GM12878 (cell line): ENCODE results near the gene DAPK2. TPM values are rescaled to one million over a fixed set of nuclear protein-coding genes. Genes with fewer than 3 reads are reported as not detected.
"Not testable (repeated sequence)": the region's sequence is repeated elsewhere in the genome, so short reads cannot be mapped to it uniquely, and the experiment has no call there.

Source experiments
- ATAC-seq: fragments of 200-7000 bp; cut with Tn5 transposase; 3 replicates; pipeline ENCODE4 v1.9.1; 2020; ENCODE audit warnings: mild to moderate bottlenecking, moderate library complexity
- BruUV-seq: library from RNA; stranded (reverse); fragments of 400-500 nt; replicated peaks from 2 replicates; lab custom pipeline; 2021; lab: Mats Ljungman, UMichigan
- CTCF ChIA-PET: fragments of 300-600 bp; sonication (Branson Sonifier 250); formaldehyde crosslinking; extraction: SDS; loops from one replicate; lab custom pipeline; 2021; ENCODE audit warnings: inconsistent platforms; lab: Yijun Ruan, JAX
- POLR2A ChIA-PET: fragments of 350-600 bp; formaldehyde crosslinking; extraction: SDS; loops from one replicate; lab custom pipeline; 2021; ENCODE audit warnings: inconsistent platforms; lab: Charles Lee
- RAD21 ChIA-PET: fragments of 300-600 bp; sonication (Branson Sonifier 250); formaldehyde crosslinking; loops from one replicate; lab custom pipeline; 2023; ENCODE audit warnings: antibody characterized with exemption; ENCODE audit not compliant: unreplicated experiment; lab: Charles Lee
- SMC1A ChIA-PET: fragments of 300-600 bp; sonication (Branson Sonifier 250); formaldehyde crosslinking; loops from one replicate; lab custom pipeline; 2023; ENCODE audit not compliant: unreplicated experiment, uncharacterized antibody; lab: Charles Lee
- DNase-seq: peaks from one replicate; pipeline ENCODE4 v3.0.0-alpha.2; 2011; ENCODE audit warnings: low read depth, low spot score
- FAIRE-seq: peaks from 3 replicates; lab custom pipeline; 2011; peaks lifted over from hg19 to GRCh38; lab: Jason Lieb, UNC
- H2AFZ ChIP-seq: 2 replicates; pipeline ENCODE4 v1.6.0; 2011; ENCODE audit warnings: low read depth, low read length, control low read depth; ENCODE audit not compliant: control insufficient read depth
- H3K27ac ChIP-seq: 2 replicates; pipeline ENCODE4 v1.5.1; 2011; ENCODE audit warnings: control low read depth; ENCODE audit not compliant: control insufficient read depth, insufficient read depth
- H3K27me3 ChIP-seq, 2 experiments: replicated peaks in 1 of 2; 2 replicates each; pipeline versions ENCODE4 v1.6.0 to v1.6.1; 2011; ENCODE audit warnings: low read length in 1 of 2; ENCODE audit not compliant: control insufficient read depth in 2 of 2, insufficient read depth in 2 of 2
- H3K36me3 ChIP-seq, 2 experiments: 2 replicates each; pipeline ENCODE4 v1.5.1; 2011; ENCODE audit warnings: low read length in 1 of 2; ENCODE audit not compliant: control insufficient read depth in 2 of 2, insufficient read depth in 2 of 2
- H3K4me1 ChIP-seq: 2 replicates; pipeline ENCODE4 v1.6.1; 2011; ENCODE audit warnings: mild to moderate bottlenecking, low read length, moderate library complexity, mixed read lengths; ENCODE audit not compliant: control insufficient read depth, insufficient read depth
- H3K4me2 ChIP-seq: 2 replicates; pipeline ENCODE4 v1.6.0; 2011; ENCODE audit warnings: control low read depth; ENCODE audit not compliant: control insufficient read depth, insufficient read depth
- H3K4me3 ChIP-seq: fragments of 200-600 bp; sonication (generic); 2 replicates; pipeline ENCODE4 v1.5.1; 2016
- H3K79me2 ChIP-seq: 2 replicates; pipeline ENCODE4 v1.6.0; 2011; ENCODE audit warnings: low read length; ENCODE audit not compliant: control insufficient read depth, insufficient read depth
- H3K9ac ChIP-seq: 2 replicates; pipeline ENCODE4 v1.8.0; 2011; ENCODE audit warnings: low read length, control low read depth, mixed read lengths; ENCODE audit not compliant: control insufficient read depth, insufficient read depth
- H3K9me3 ChIP-seq: replicated peaks from 3 replicates; pipeline ENCODE4 v1.5.1; 2011; ENCODE audit warnings: mild to moderate bottlenecking, low read length; ENCODE audit not compliant: control insufficient read depth, insufficient read depth
- H4K20me1 ChIP-seq: 2 replicates; pipeline ENCODE4 v1.6.0; 2011; ENCODE audit not compliant: control insufficient read depth, insufficient read depth
- CTCF ChIP-seq, 3 experiments: IDR thresholded peaks in 2 of 3; conservative IDR thresholded peaks in 1 of 3; 2 replicates each; pipeline ENCODE4 v1.5.1; 2011; ENCODE audit warnings: low read depth in 3 of 3, low read length in 3 of 3, mild to moderate bottlenecking in 3 of 3, control low read depth in 2 of 3, moderate library complexity in 2 of 3, inconsistent platforms in 1 of 3, mixed read lengths in 1 of 3; ENCODE audit not compliant: control insufficient read depth in 2 of 3, insufficient read depth in 1 of 3; ENCODE audit errors: extremely low read depth in 1 of 3
- GATAD2B ChIP-seq: fragments of 450-650 bp; conservative IDR thresholded peaks from 2 replicates; pipeline ENCODE4 v1.6.1; 2017; ENCODE audit warnings: low read depth, mild to moderate bottlenecking, moderate library complexity
- MLLT1 ChIP-seq: fragments of 450-650 bp; IDR thresholded peaks from 2 replicates; pipeline ENCODE4 v1.6.1; 2016; ENCODE audit warnings: mild to moderate bottlenecking
- NFYA ChIP-seq: IDR thresholded peaks from 2 replicates; pipeline ENCODE4 v1.6.1; 2011; ENCODE audit warnings: low read depth, mild to moderate bottlenecking, low read length, improper control_type of control experiment, borderline replicate concordance
- PKNOX1 ChIP-seq: fragments of 450-650 bp; IDR thresholded peaks from 2 replicates; pipeline ENCODE4 v1.6.1; 2016; ENCODE audit warnings: mild to moderate bottlenecking
- POU2F2 ChIP-seq: IDR thresholded peaks from 3 replicates; pipeline ENCODE4 v1.6.1; 2011; ENCODE audit warnings: low read depth, mild to moderate bottlenecking, low read length, borderline replicate concordance
- SIX5 ChIP-seq: IDR thresholded peaks from 2 replicates; pipeline ENCODE4 v1.6.1; 2011; ENCODE audit warnings: mild to moderate bottlenecking, low read depth, low read length, moderate library complexity; ENCODE audit not compliant: severe bottlenecking
- WGBS: methylation state at CpG from one replicate; pipeline ENCODE4 v1.1.6; 2016; ENCODE audit warnings: low lambda C conversion rate; ENCODE audit not compliant: insufficient replicate concordance, insufficient coverage; ENCODE audit errors: missing lambda C conversion rate; 5-methylcytosine and 5-hydroxymethylcytosine counted together
- in situ Hi-C: fragments of 300-500 bp; cut with MboI; formaldehyde crosslinking; loops from 9 replicates; pipeline ENCODE4 v1.14.3; 2018; ENCODE audit warnings: mixed read lengths
- intact Hi-C: fragments of 100-400 bp; cut with micrococcal nuclease; formaldehyde crosslinking; loops from one replicate; pipeline ENCODE4 v1.14.2; 2022; ENCODE audit not compliant: unreplicated experiment
- polyA plus RNA-seq, 11 experiments: library from polyadenylated mRNA; depleted of rRNA in 4 of 11; unstranded in 6 of 11; stranded (reverse) in 5 of 11; fragments of >200 nt; fragmentation: Nextera tagmentation in 4 of 11; fragmentation: Illumina TruSeq in 1 of 11; extraction: Ambion mirVana in 4 of 11; extraction: Trizol in 1 of 11; gene quantifications; 1 replicate in 1 of 11; 2 replicates in 10 of 11; pipeline versions ENCODE4 v1.2.1 to v1.2.3, GENCODE V29; 2011 to 2016; ENCODE audit warnings: inconsistent platforms in 2 of 11, missing spikeins in 2 of 11, low read depth in 1 of 11
- total RNA-seq, 4 experiments: library from RNA; depleted of rRNA in 3 of 4; stranded (reverse); fragments of >200 nt in 3 of 4; fragmentation: Illumina TruSeq in 1 of 4; extraction: Trizol in 1 of 4; gene quantifications; 2 replicates each; pipeline versions ENCODE4 v1.2.1 to v1.2.3, GENCODE V29; 2013 to 2021

Gene DAPK2
- total and polyA plus RNA-seq, 10 of the 15 experiments (the other 5 are each of a cell fraction or from before 2014, with no cell fraction given), result 0.69 to 8.4 (median 4.1) TPM

GRCh38 chr15:63967616-63968015, 78.7 kb downstream of the DAPK2 start:
- ChIA-PET SMC1A (interaction anchor here (0.9 to 7.9 kb wide), 9 partner anchors 10 to 216 kb away, joined by 3 to 58 read pairs (median 3); no protein-coding TSS in a partner anchor), RAD21 (interaction anchor here (1.2 to 7.4 kb wide), 7 partner anchors 17 to 215 kb away, joined by 3 to 102 read pairs (median 5); no protein-coding TSS in a partner anchor), CTCF (interaction anchor here (0.7 to 7.6 kb wide), 4 partner anchors 9 to 23 kb away, joined by 3 to 70 read pairs (median 3); no protein-coding TSS in a partner anchor), POLR2A (no interaction called here)
- Histone ChIP-seq H4K20me1 (no peaks in the 10 kb centered on the region), H3K4me2 (no peak overlapping the region), H3K4me3 (no peak overlapping the region), H3K79me2 (no peaks in the 10 kb centered on the region), H3K9me3 (peaks cover 2% of the 10 kb centered on the region; the same call in 2 of the 3 replicates), H3K4me1 (peaks cover 41% of the 10 kb centered on the region), H2AFZ (no peak overlapping the region), H3K36me3 (peaks cover 4 to 7% of the 10 kb centered on the region in 2 experiments), H3K27me3 (no peaks in the 10 kb centered on the region), H3K27ac (no peak overlapping the region), H3K9ac (no peak overlapping the region)
- no peak for TF ChIP-seq SIX5
- no peak for TF ChIP-seq NFYA
- no peak for TF ChIP-seq GATAD2B
- no peak for TF ChIP-seq MLLT1
- no peak for TF ChIP-seq PKNOX1
- no peak for TF ChIP-seq POU2F2
- TF ChIP-seq CTCF (IDR thresholded peaks at IDR 0.05 in 2 of 3, conservative IDR thresholded peaks at IDR 0.05 in 1 of 3; ENCODE audit: control insufficient read depth in 2 of 3, extremely low read depth in 1 of 3, insufficient read depth in 1 of 3, low read depth in 3 of 3, low read length in 3 of 3), result no peak
- 88% methylated on average over 4 of the region's 4 CpGs for WGBS
- intact Hi-C loops, result no loop called here
- FAIRE-seq, result no peak
- no peak for DNase-seq
- ATAC-seq, result no peak
- no TSS peak for BruUV-seq
- in situ Hi-C loops, result no loop called here

GRCh38 chr15:63962947-63963721, 83.2 kb downstream of the DAPK2 start:
- ATAC-seq, POLR2A ChIA-PET, H3K9ac ChIP-seq, H3K4me3 ChIP-seq, H3K9me3 ChIP-seq, H3K4me1 ChIP-seq, H3K27me3 ChIP-seq, H3K79me2 ChIP-seq, RAD21 ChIA-PET, H2AFZ ChIP-seq, in situ Hi-C loops, FAIRE-seq, DNase-seq, BruUV-seq, H3K36me3 ChIP-seq, H4K20me1 ChIP-seq, H3K27ac ChIP-seq, intact Hi-C loops, H3K4me2 ChIP-seq: not testable (repeated sequence)
- WGBS, result 96% methylated on average over 15 of the region's 15 CpGs
- CTCF ChIA-PET, result interaction anchor here (0.8 to 1.2 kb wide), 2 partner anchors 18 kb away, joined by 3 to 4 read pairs; no protein-coding TSS in a partner anchor
- SMC1A ChIA-PET, result interaction anchor here (0.8 to 1.4 kb wide), 2 partner anchors 48 to 70 kb away, joined by 3 to 5 read pairs; no protein-coding TSS in a partner anchor
